Neural progenitor cell (in vitro differentiated cells): ENCODE results near the gene SLC43A2. TPM values are rescaled to one million over a fixed set of nuclear protein-coding genes. Genes with fewer than 3 reads are reported as not detected.

Source experiments
- DNase-seq: peaks from one replicate; pipeline ENCODE4 v3.0.0-alpha.2; 2016; ENCODE audit warnings: low spot score
- H2AFZ ChIP-seq: fragments of 200-600 bp; sonication (generic); replicated peaks from 2 replicates; pipeline ENCODE4 v1.6.1; 2016; ENCODE audit warnings: antibody characterized with exemption
- H3F3A ChIP-seq: fragments of 200-600 bp; sonication (generic); 2 replicates; pipeline ENCODE4 v1.6.1; 2016; ENCODE audit warnings: antibody characterized with exemption, low read depth
- H3K27ac ChIP-seq: fragments of 200-600 bp; sonication (generic); 2 replicates; pipeline ENCODE4 v1.5.1; 2016; ENCODE audit warnings: mild to moderate bottlenecking
- H3K27me3 ChIP-seq: fragments of 200-600 bp; sonication (generic); 2 replicates; pipeline ENCODE4 v1.6.1; 2016; ENCODE audit warnings: mild to moderate bottlenecking, moderate library complexity
- H3K36me3 ChIP-seq: fragments of 200-600 bp; sonication (generic); 2 replicates; pipeline ENCODE4 v1.5.1; 2016
- H3K4me1 ChIP-seq: fragments of 200-600 bp; sonication (generic); 2 replicates; pipeline ENCODE4 v1.6.1; 2016; ENCODE audit warnings: mixed run types
- H3K4me2 ChIP-seq: fragments of 200-600 bp; sonication (generic); 2 replicates; pipeline ENCODE4 v1.6.1; 2016
- H3K4me3 ChIP-seq: fragments of 200-600 bp; sonication (generic); 2 replicates; pipeline ENCODE4 v1.5.1; 2016
- H3K79me2 ChIP-seq: fragments of 200-600 bp; sonication (generic); 2 replicates; pipeline ENCODE4 v1.6.1; 2016; ENCODE audit warnings: low read depth
- H3K9ac ChIP-seq: fragments of 200-600 bp; sonication (generic); 2 replicates; pipeline ENCODE4 v1.6.1; 2016
- H3K9me3 ChIP-seq: fragments of 200-600 bp; sonication (generic); 2 replicates; pipeline ENCODE4 v1.5.1; 2016; ENCODE audit warnings: low read depth
- H4K20me1 ChIP-seq: fragments of 200-600 bp; sonication (generic); 2 replicates; pipeline ENCODE4 v1.6.1; 2016; ENCODE audit warnings: low read depth
- H3K27ac Mint-ChIP-seq: 3 replicates; pipeline ENCODE4 v1.8.0; 2021; ENCODE audit warnings: mixed read lengths
- H3K27me3 Mint-ChIP-seq: 2 replicates; pipeline ENCODE4 v1.8.0; 2022; ENCODE audit warnings: low read depth, mild to moderate bottlenecking, inconsistent platforms, moderate library complexity, mixed read lengths; ENCODE audit not compliant: insufficient read depth
- H3K36me3 Mint-ChIP-seq: 3 replicates; pipeline ENCODE4 v1.8.0; 2021; ENCODE audit warnings: mixed read lengths
- H3K4me1 Mint-ChIP-seq: 3 replicates; pipeline ENCODE4 v1.8.0; 2021; ENCODE audit warnings: mixed read lengths
- H3K4me3 Mint-ChIP-seq: 3 replicates; pipeline ENCODE4 v1.8.0; 2021; ENCODE audit warnings: mild to moderate bottlenecking, moderate library complexity, mixed read lengths
- H3K9me3 Mint-ChIP-seq: 3 replicates; pipeline ENCODE4 v1.8.0; 2020; ENCODE audit warnings: mixed read lengths
- CTCF ChIP-seq: fragments of 200-600 bp; sonication (generic); IDR thresholded peaks from 2 replicates; pipeline ENCODE4 v1.5.1; 2017; ENCODE audit warnings: antibody characterized with exemption, mild to moderate bottlenecking
- EZH2 ChIP-seq: fragments of 200-600 bp; sonication (generic); IDR thresholded peaks from 2 replicates; pipeline ENCODE4 v1.6.1; 2017; ENCODE audit warnings: antibody characterized with exemption, mild to moderate bottlenecking, moderate library complexity
- EZH2phosphoT487 ChIP-seq: fragments of 200-600 bp; sonication (generic); IDR thresholded peaks from 2 replicates; pipeline ENCODE4 v1.6.1; 2017; ENCODE audit warnings: antibody characterized with exemption
- total RNA-seq: library from RNA; depleted of rRNA; stranded (reverse); fragments of >200 nt; gene quantifications from 2 replicates; pipeline ENCODE4 v1.2.3, GENCODE V29; 2015; ENCODE audit warnings: low replicate concordance

Gene SLC43A2
- total RNA-seq, 1 donor from 2014 or later = 6.8 TPM

GRCh38 chr17:1541367-1541904 is 87.2 kb downstream of the SLC43A2 start:
- no peak for TF ChIP-seq EZH2phosphoT487
- no peak for TF ChIP-seq EZH2
- no peak for TF ChIP-seq CTCF
- H3K9ac ChIP-seq = no peak overlapping the region

GRCh38 chr17:1539811-1540210 is 88.8 kb downstream of the SLC43A2 start:
- H4K20me1 ChIP-seq = peaks cover 8% of the 10 kb centered on the region
- peaks cover 6% of the 10 kb centered on the region for H3K27me3 Mint-ChIP-seq
- no peaks in the 10 kb centered on the region for H3F3A ChIP-seq
- H3K27ac Mint-ChIP-seq = no peak overlapping the region
- no peaks in the 10 kb centered on the region for H3K9me3 Mint-ChIP-seq
- TF ChIP-seq EZH2 = no peak
- TF ChIP-seq EZH2phosphoT487 = no peak
- TF ChIP-seq CTCF = no peak
- no peak for DNase-seq
- H3K36me3 ChIP-seq = no peaks in the 10 kb centered on the region
- peaks cover 34% of the 10 kb centered on the region for H3K36me3 Mint-ChIP-seq
- no peaks in the 10 kb centered on the region for H3K4me1 Mint-ChIP-seq
- no peak overlapping the region for H3K4me3 Mint-ChIP-seq
- no peaks in the 10 kb centered on the region for H3K9me3 ChIP-seq
- H3K4me3 ChIP-seq = no peak overlapping the region
- no peak overlapping the region for H3K4me2 ChIP-seq
- H3K79me2 ChIP-seq = no peaks in the 10 kb centered on the region
- H3K9ac ChIP-seq = no peak overlapping the region
- no peaks in the 10 kb centered on the region for H3K4me1 ChIP-seq
- no peak overlapping the region for H3K27ac ChIP-seq
- H3K27me3 ChIP-seq = no peaks in the 10 kb centered on the region
- H2AFZ ChIP-seq = no peak overlapping the region

More at GRCh38 chr17:1541367-1541904, 87.2 kb downstream of the SLC43A2 start:
- Mint-ChIP-seq H3K27ac (no peak overlapping the region), H3K4me3 (no peak overlapping the region), H3K27me3 (peaks cover 6% of the 10 kb centered on the region), H3K36me3 (peaks cover 34% of the 10 kb centered on the region), H3K4me1 (no peaks in the 10 kb centered on the region), H3K9me3 (no peaks in the 10 kb centered on the region)
- H4K20me1 ChIP-seq = peaks cover 10% of the 10 kb centered on the region
- no peak overlapping the region for H3K27ac ChIP-seq
- H3K4me3 ChIP-seq = no peak overlapping the region
- H3K79me2 ChIP-seq = no peaks in the 10 kb centered on the region
- no peaks in the 10 kb centered on the region for H3K36me3 ChIP-seq
- no peaks in the 10 kb centered on the region for H3F3A ChIP-seq
- no peak overlapping the region for H2AFZ ChIP-seq
- no peak for DNase-seq
- H3K27me3 ChIP-seq = no peaks in the 10 kb centered on the region
- H3K9me3 ChIP-seq = no peaks in the 10 kb centered on the region
- H3K4me1 ChIP-seq = no peaks in the 10 kb centered on the region
- no peak overlapping the region for H3K4me2 ChIP-seq

GRCh38 chr17:1535737-1536136 is 92.9 kb downstream of the SLC43A2 start:
- Histone ChIP-seq H3K9ac (no peak overlapping the region), H3K79me2 (no peaks in the 10 kb centered on the region), H4K20me1 (no peaks in the 10 kb centered on the region), H3K27me3 (no peaks in the 10 kb centered on the region), H3K9me3 (no peaks in the 10 kb centered on the region), H3K4me2 (no peak overlapping the region), H3K27ac (no peak overlapping the region), H3F3A (no peaks in the 10 kb centered on the region), H2AFZ (no peak overlapping the region), H3K4me1 (no peaks in the 10 kb centered on the region), H3K4me3 (no peak overlapping the region), H3K36me3 (peaks cover 4% of the 10 kb centered on the region)
- no peaks in the 10 kb centered on the region for H3K9me3 Mint-ChIP-seq
- H3K4me3 Mint-ChIP-seq = no peak overlapping the region
- DNase-seq = no peak
- no peaks in the 10 kb centered on the region for H3K4me1 Mint-ChIP-seq
- peaks cover 33% of the 10 kb centered on the region for H3K36me3 Mint-ChIP-seq
- no peak overlapping the region for H3K27ac Mint-ChIP-seq
- TF ChIP-seq CTCF = no peak
- TF ChIP-seq EZH2phosphoT487 = no peak
- no peak for TF ChIP-seq EZH2
- H3K27me3 Mint-ChIP-seq = peaks cover 3% of the 10 kb centered on the region
